ENCODE results near the gene ATCAY. TPM values are rescaled to one million over a fixed set of nuclear protein-coding genes. Genes with fewer than 3 reads are reported as not detected.

The ATCAY gene
- total RNA-seq, 1 donor from 2014 or later = 0.98 TPM

GRCh38 chr19:3904233-3904632 lies 23.7 kb downstream of the ATCAY start:
- DNase-seq (ENCODE audit: extremely low spot score in 2 of 2) = no peak
- no peaks in the 10 kb centered on the region for H3K27me3 ChIP-seq
- H3K9me3 ChIP-seq = no peaks in the 10 kb centered on the region
- H3K27ac ChIP-seq = no peak overlapping the region
- no peak overlapping the region for H3K4me3 ChIP-seq
- intact Hi-C loops (cut with DNase I) = no loop called here
- H3K4me1 ChIP-seq = no peaks in the 10 kb centered on the region
- no peaks in the 10 kb centered on the region for H3K36me3 ChIP-seq
- no peak for TF ChIP-seq CTCF (IDR thresholded peaks at IDR 0.05)
- TF ChIP-seq POLR2A (IDR thresholded peaks at IDR 0.05) = no peak
- no peak for TF ChIP-seq POLR2AphosphoS5 (IDR thresholded peaks at IDR 0.05; ENCODE audit: insufficient read depth in 1 of 2, low read depth in 1 of 2)

DNA sequence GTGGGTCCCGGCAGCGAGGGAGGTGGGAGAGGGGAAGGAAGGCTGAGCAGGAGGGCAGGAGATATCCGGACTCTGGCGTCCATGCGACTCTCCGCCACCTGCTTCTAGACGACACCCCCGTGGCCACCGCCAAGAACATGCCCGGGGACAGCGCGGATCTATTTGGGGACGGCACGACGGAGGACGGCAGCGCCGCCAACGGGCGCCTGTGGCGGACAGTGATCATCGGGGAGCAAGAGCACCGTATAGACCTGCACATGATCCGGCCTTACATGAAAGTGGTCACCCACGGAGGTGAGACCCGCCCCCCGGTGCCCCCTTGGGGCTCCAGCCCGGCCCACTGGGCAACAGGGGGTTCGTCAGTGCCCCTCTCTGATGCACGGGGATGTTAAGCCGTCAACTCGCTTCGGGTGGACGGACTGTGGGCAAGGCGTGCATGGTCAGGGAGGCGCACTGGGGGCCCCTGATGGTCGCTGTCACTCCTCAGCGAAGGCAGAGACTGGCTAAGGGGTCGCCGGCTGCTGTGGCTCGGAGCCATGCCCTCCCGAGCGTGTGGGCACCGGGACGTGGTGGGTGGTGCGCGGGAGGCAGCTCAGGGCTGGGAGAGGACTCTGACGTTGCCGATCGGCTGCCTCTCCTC lies 27.3 kb downstream of the ATCAY start:
- Histone ChIP-seq H3K9me3 (peaks cover 7% of the 10 kb centered on the region), H3K27ac (no peak overlapping the region), H3K36me3 (no peaks in the 10 kb centered on the region), H3K4me3 (no peak overlapping the region), H3K4me1 (no peaks in the 10 kb centered on the region), H3K27me3 (no peaks in the 10 kb centered on the region)
- TF ChIP-seq POLR2AphosphoS5 (IDR thresholded peaks at IDR 0.05; ENCODE audit: insufficient read depth in 1 of 2, low read depth in 1 of 2) (no peak), CTCF (IDR thresholded peaks at IDR 0.05) (no peak), POLR2A (IDR thresholded peaks at IDR 0.05) (no peak)
- intact Hi-C loops (cut with DNase I) = no loop called here
- DNase-seq (ENCODE audit: extremely low spot score in 2 of 2) = no peak

GRCh38 chr19:3908266-3909054 lies 28.0 kb downstream of the ATCAY start:
- no peak for DNase-seq (ENCODE audit: extremely low spot score in 2 of 2)
- intact Hi-C loops (cut with DNase I) = no loop called here
- Histone ChIP-seq H3K36me3 (no peaks in the 10 kb centered on the region), H3K27me3 (no peaks in the 10 kb centered on the region), H3K4me3 (no peak overlapping the region), H3K27ac (no peak overlapping the region), H3K9me3 (peaks cover 7% of the 10 kb centered on the region), H3K4me1 (no peaks in the 10 kb centered on the region)
- no peak for TF ChIP-seq CTCF (IDR thresholded peaks at IDR 0.05)
- no peak for TF ChIP-seq POLR2A (IDR thresholded peaks at IDR 0.05)
- TF ChIP-seq POLR2AphosphoS5 (IDR thresholded peaks at IDR 0.05; ENCODE audit: insufficient read depth in 1 of 2, low read depth in 1 of 2) = no peak

DNA sequence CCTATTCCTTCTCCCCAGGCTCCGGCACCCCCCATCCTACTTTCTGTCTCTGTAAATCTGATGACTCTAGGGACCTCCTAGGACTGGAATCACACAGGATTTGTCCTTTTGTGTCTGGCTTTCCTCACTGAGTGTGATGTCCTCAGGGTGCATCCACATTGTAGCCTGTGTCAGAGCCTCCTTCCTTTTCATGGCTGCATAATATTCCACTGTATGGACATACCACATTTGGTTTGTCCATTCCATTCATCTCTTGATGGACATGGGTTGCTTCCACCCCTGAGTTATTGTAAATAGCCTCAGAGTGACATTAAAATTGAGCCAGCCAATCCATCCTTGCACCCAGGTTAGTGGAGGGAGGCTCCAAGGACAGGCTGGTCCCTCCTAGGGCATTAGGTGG lies 29.6 kb downstream of the ATCAY start:
- Histone ChIP-seq H3K27me3 (no peaks in the 10 kb centered on the region), H3K9me3 (peaks cover 7% of the 10 kb centered on the region), H3K27ac (no peak overlapping the region), H3K36me3 (no peaks in the 10 kb centered on the region), H3K4me1 (no peaks in the 10 kb centered on the region), H3K4me3 (no peak overlapping the region)
- no peak for DNase-seq (ENCODE audit: extremely low spot score in 2 of 2)
- TF ChIP-seq POLR2A (IDR thresholded peaks at IDR 0.05) = no peak
- TF ChIP-seq POLR2AphosphoS5 (IDR thresholded peaks at IDR 0.05; ENCODE audit: insufficient read depth in 1 of 2, low read depth in 1 of 2) = no peak
- TF ChIP-seq CTCF (IDR thresholded peaks at IDR 0.05) = no peak
- intact Hi-C loops (cut with DNase I) = no loop called here

GRCh38 chr19:3914199-3914598 lies 33.7 kb downstream of the ATCAY start:
- Histone ChIP-seq H3K36me3 (no peaks in the 10 kb centered on the region), H3K27ac (no peak overlapping the region), H3K4me1 (no peaks in the 10 kb centered on the region), H3K27me3 (no peaks in the 10 kb centered on the region), H3K9me3 (peaks cover 7% of the 10 kb centered on the region), H3K4me3 (no peak overlapping the region)
- DNase-seq (ENCODE audit: extremely low spot score in 2 of 2) = no peak
- TF ChIP-seq POLR2A (IDR thresholded peaks at IDR 0.05) (no peak), CTCF (IDR thresholded peaks at IDR 0.05) (no peak), POLR2AphosphoS5 (IDR thresholded peaks at IDR 0.05; ENCODE audit: insufficient read depth in 1 of 2, low read depth in 1 of 2) (no peak)
- intact Hi-C loops (cut with DNase I) = no loop called here
